GM12878 (cell line): ENCODE results near the gene CPT2. TPM values are rescaled to one million over a fixed set of nuclear protein-coding genes. Genes with fewer than 3 reads are reported as not detected.

Experiments
- ATF7 ChIP-seq: fragments of 450-650 bp; IDR thresholded peaks from 2 replicates; pipeline ENCODE4 v1.6.1; 2016; ENCODE audit warnings: low read depth, mild to moderate bottlenecking
- CBFB ChIP-seq: IDR thresholded peaks from 2 replicates; pipeline ENCODE4 v1.6.1; 2016; ENCODE audit warnings: antibody characterized with exemption, low read depth
- EED ChIP-seq: sonication (generic); IDR thresholded peaks from 2 replicates; pipeline ENCODE4 v1.6.1; 2016; ENCODE audit warnings: antibody characterized with exemption, low read depth
- GABPA ChIP-seq: IDR thresholded peaks from 2 replicates; pipeline ENCODE4 v1.6.1; 2014; ENCODE audit warnings: antibody characterized with exemption, low read depth, mild to moderate bottlenecking, inconsistent platforms
- HCFC1 ChIP-seq: fragments of 150-350 bp; IDR thresholded peaks from 2 replicates; pipeline ENCODE4 v1.6.1; 2014; ENCODE audit warnings: low read length
- IKZF1 ChIP-seq: fragments of 450-650 bp; conservative IDR thresholded peaks from 2 replicates; pipeline ENCODE4 v1.6.1; 2017; ENCODE audit warnings: antibody characterized with exemption, mild to moderate bottlenecking
- NFIC ChIP-seq: IDR thresholded peaks from 2 replicates; pipeline ENCODE4 v1.6.1; 2012; ENCODE audit warnings: low read depth, mild to moderate bottlenecking, inconsistent platforms, low read length, moderate library complexity
- PAX8 ChIP-seq: fragments of 450-650 bp; IDR thresholded peaks from 2 replicates; pipeline ENCODE4 v1.6.1; 2017; ENCODE audit warnings: mild to moderate bottlenecking, moderate library complexity
- POLR2A ChIP-seq: IDR thresholded peaks from 2 replicates; pipeline ENCODE4 v1.6.1; 2011; ENCODE audit warnings: low read depth, mild to moderate bottlenecking, low read length
- POLR2AphosphoS2 ChIP-seq: IDR thresholded peaks from 2 replicates; pipeline ENCODE4 v1.6.1; 2011; ENCODE audit warnings: low read depth, mild to moderate bottlenecking, low read length, improper control_type of control experiment, moderate library complexity
- REST ChIP-seq: IDR thresholded peaks from 2 replicates; pipeline ENCODE4 v1.6.1; 2012; ENCODE audit warnings: mild to moderate bottlenecking, low read depth, low read length
- ZNF207 ChIP-seq: fragments of 450-650 bp; IDR thresholded peaks from 2 replicates; pipeline ENCODE4 v1.6.1; 2014; ENCODE audit warnings: antibody characterized with exemption, mild to moderate bottlenecking, borderline replicate concordance
- ZNF687 ChIP-seq: fragments of 450-650 bp; IDR thresholded peaks from 2 replicates; pipeline ENCODE4 v1.6.1; 2017; ENCODE audit warnings: mild to moderate bottlenecking, moderate library complexity
- polyA plus RNA-seq, 11 experiments: library from polyadenylated mRNA; depleted of rRNA in 4 of 11; unstranded in 6 of 11; stranded (reverse) in 5 of 11; fragments of >200 nt; fragmentation: Nextera tagmentation in 4 of 11; fragmentation: Illumina TruSeq in 1 of 11; extraction: Ambion mirVana in 4 of 11; extraction: Trizol in 1 of 11; gene quantifications; 1 replicate in 1 of 11; 2 replicates in 10 of 11; pipeline versions ENCODE4 v1.2.1 to v1.2.3, GENCODE V29; 2011 to 2016; ENCODE audit warnings: inconsistent platforms in 2 of 11, missing spikeins in 2 of 11, low read depth in 1 of 11
- total RNA-seq, 4 experiments: library from RNA; depleted of rRNA in 3 of 4; stranded (reverse); fragments of >200 nt in 3 of 4; fragmentation: Illumina TruSeq in 1 of 4; extraction: Trizol in 1 of 4; gene quantifications; 2 replicates each; pipeline versions ENCODE4 v1.2.1 to v1.2.3, GENCODE V29; 2013 to 2021
- TF ChIP-seq, protein P1 (sequence below): IDR thresholded peaks from 2 replicates; pipeline ENCODE4 v1.6.1; 2012; ENCODE audit warnings: low read depth, low read length, improper control_type of control experiment
- TF ChIP-seq, protein P2 (sequence below): fragments of 450-650 bp; IDR thresholded peaks from 2 replicates; pipeline ENCODE4 v1.6.1; 2017; ENCODE audit warnings: low read depth, mild to moderate bottlenecking, moderate library complexity
- TF ChIP-seq, protein P3 (sequence below): IDR thresholded peaks from 2 replicates; pipeline ENCODE4 v1.6.1; 2011; ENCODE audit warnings: mild to moderate bottlenecking, low read depth, low read length, moderate library complexity; ENCODE audit not compliant: insufficient replicate concordance
- TF ChIP-seq, protein P4 (sequence below): IDR thresholded peaks from 2 replicates; pipeline ENCODE4 v1.6.1; 2011; ENCODE audit warnings: borderline replicate concordance, low read depth, mild to moderate bottlenecking, moderate library complexity, low read length; ENCODE audit not compliant: insufficient read depth, poor library complexity, severe bottlenecking

The CPT2 gene
- total and polyA plus RNA-seq, 10 of the 15 experiments (the other 5 are each of a cell fraction or from before 2014, with no cell fraction given), result 10.1 to 36.2 (median 26.3) TPM

DNA sequence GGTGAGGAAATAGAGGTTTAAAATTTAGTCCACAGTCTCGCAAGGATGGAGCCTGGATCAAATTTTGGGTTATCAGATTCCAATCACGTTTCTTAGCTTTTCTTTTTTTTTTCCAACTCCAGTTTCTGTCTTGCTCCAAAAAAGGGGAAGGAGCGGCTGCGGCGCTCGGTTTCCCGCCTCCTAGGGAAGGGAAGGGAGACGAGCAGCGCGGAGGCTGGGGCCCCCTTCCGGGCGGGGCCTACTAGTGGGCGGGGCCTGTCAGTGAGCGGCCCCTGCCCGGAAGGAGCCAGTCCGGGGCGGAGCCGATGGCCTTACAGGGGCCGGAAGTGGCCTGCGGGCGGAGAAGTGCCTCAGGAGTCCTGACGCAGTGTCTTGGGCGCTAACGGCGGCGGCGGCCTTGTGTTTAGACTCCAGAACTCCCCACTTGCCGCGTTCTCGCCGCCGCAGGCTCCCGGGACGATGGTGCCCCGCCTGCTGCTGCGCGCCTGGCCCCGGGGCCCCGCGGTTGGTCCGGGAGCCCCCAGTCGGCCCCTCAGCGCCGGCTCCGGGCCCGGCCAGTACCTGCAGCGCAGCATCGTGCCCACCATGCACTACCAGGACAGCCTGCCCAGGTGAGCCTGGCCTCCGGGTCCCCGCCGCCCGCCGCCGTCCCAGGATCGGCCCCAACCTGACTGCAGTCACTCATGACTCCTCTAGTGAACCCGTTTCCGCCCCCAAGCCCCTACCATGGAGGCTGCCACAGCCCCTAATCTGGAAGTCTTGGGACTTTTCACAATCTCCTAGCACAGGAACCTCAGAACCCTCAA lies at the start of gene CPT2 (continued):
- TF ChIP-seq REST (0 out of 2 replicates have a peak, but pooled peaks have one; percentile 40), ZNF207 (peak; percentile 82), POLR2AphosphoS2 (peak; percentile 93), EED (peak; percentile 65), CBFB (peak; percentile 45; the same call in 1 of the 2 replicates), ZNF687 (peak; percentile 85), GABPA (peak; percentile 80), IKZF1 (peak; percentile 74), POLR2A (peak; percentile 99), NFIC (peak; percentile 24; the same call in 1 of the 2 replicates), HCFC1 (peak; percentile 38; the same call in 1 of the 2 replicates), PAX8 (no peak), ATF7 (no peak)
- TF ChIP-seq, protein P1, sequence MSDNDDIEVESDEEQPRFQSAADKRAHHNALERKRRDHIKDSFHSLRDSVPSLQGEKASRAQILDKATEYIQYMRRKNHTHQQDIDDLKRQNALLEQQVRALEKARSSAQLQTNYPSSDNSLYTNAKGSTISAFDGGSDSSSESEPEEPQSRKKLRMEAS, result 0 out of 2 replicates have a peak, but pooled peaks have one; percentile 45
- TF ChIP-seq, protein P2, sequence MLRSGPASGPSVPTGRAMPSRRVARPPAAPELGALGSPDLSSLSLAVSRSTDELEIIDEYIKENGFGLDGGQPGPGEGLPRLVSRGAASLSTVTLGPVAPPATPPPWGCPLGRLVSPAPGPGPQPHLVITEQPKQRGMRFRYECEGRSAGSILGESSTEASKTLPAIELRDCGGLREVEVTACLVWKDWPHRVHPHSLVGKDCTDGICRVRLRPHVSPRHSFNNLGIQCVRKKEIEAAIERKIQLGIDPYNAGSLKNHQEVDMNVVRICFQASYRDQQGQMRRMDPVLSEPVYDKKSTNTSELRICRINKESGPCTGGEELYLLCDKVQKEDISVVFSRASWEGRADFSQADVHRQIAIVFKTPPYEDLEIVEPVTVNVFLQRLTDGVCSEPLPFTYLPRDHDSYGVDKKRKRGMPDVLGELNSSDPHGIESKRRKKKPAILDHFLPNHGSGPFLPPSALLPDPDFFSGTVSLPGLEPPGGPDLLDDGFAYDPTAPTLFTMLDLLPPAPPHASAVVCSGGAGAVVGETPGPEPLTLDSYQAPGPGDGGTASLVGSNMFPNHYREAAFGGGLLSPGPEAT, result peak; percentile 52; the same call in 1 of the 2 replicates
- TF ChIP-seq, protein P3, sequence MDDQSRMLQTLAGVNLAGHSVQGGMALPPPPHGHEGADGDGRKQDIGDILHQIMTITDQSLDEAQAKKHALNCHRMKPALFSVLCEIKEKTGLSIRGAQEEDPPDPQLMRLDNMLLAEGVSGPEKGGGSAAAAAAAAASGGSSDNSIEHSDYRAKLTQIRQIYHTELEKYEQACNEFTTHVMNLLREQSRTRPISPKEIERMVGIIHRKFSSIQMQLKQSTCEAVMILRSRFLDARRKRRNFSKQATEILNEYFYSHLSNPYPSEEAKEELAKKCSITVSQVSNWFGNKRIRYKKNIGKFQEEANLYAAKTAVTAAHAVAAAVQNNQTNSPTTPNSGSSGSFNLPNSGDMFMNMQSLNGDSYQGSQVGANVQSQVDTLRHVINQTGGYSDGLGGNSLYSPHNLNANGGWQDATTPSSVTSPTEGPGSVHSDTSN, result peak; percentile 22
- TF ChIP-seq, protein P4, sequence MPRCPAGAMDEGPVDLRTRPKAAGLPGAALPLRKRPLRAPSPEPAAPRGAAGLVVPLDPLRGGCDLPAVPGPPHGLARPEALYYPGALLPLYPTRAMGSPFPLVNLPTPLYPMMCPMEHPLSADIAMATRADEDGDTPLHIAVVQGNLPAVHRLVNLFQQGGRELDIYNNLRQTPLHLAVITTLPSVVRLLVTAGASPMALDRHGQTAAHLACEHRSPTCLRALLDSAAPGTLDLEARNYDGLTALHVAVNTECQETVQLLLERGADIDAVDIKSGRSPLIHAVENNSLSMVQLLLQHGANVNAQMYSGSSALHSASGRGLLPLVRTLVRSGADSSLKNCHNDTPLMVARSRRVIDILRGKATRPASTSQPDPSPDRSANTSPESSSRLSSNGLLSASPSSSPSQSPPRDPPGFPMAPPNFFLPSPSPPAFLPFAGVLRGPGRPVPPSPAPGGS, result peak; percentile 15
